ENCODE results near the gene ZNF3. TPM values are rescaled to one million over a fixed set of nuclear protein-coding genes. Genes with fewer than 3 reads are reported as not detected.
A peak's percentile ranks its signal among the peaks of the same experiment; 100 is the strongest.

ZNF3 gene
- total and polyA plus RNA-seq, 9 of the 15 experiments (the other 6 are each of a cell fraction or from before 2014, with no cell fraction given), result 30.0 to 64.9 (median 51.5) TPM

DNA sequence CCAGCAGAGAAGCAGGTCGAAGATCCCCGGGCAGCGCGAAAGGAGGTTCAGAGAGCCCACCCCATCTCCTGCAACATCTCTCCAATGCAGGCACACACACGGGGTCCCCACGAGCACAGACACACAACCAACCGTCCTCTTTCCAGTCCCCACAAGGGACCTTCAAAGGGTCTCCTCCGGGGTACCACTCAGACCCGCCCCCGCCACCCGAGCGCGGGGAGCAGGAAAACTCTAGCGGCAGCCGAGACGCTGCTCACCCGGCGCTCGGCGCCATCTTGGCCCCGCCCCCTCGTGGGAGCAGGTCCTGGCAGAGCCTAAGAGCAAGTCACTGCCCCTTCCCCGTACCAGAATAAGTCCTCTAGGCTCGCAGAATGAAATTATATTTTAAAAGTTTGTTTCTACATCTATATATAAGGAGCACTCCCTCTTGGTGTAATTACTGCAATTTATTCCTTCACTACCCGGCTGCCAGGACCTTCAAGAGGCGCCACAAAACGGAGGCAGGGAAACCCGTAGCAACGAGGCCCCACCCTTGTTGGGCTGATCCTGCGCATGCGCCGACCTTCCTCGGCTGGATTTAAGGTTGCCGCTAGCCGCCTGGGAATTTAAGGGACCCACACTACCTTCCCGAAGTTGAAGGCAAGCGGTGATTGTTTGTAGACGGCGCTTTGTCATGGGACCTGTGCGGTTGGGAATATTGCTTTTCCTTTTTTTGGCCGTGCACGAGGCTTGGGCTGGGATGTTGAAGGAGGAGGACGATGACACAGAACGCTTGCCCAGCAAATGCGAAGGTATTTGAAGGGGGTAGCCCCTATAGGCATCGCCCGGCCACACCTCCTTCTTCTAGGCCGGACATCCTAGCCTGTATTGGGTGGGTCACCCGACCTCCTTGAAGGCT lies 37.8 kb upstream of the ZNF3 start, which contains the start of the genes CNPY4 and TAF6 (continued):
- TF ChIP-seq HIVEP1 (CRISPR knock-in tag; IDR thresholded peaks at IDR 0.05) (peak; percentile 86; the same call in 1 of the 2 replicates), CHCHD3 (CRISPR knock-in tag; IDR thresholded peaks at IDR 0.05) (0 out of 2 replicates have a peak, but pooled peaks have one; percentile 56), CHD4 (IDR thresholded peaks at IDR 0.05; ENCODE audit: insufficient read depth, insufficient replicate concordance, low read depth, low read length, poor library complexity, severe bottlenecking) (no peak), ETV6 (IDR thresholded peaks at IDR 0.05; ENCODE audit: borderline replicate concordance in 1 of 2, low read depth in 2 of 2, low read length in 1 of 2) (0 out of 4 replicates have a peak, but pooled peaks of 1 of the 2 experiments have one; percentile 2), ETV6 (CRISPR knock-in tag; IDR thresholded peaks at IDR 0.05; ENCODE audit: borderline replicate concordance) (no peak), BACH1 (tag; IDR thresholded peaks at IDR 0.05) (no peak), ZNF583 (CRISPR knock-in tag; IDR thresholded peaks at IDR 0.05) (peak; percentile 85), ERF (CRISPR knock-in tag; IDR thresholded peaks at IDR 0.05) (peak; percentile 89), ZSCAN32 (CRISPR knock-in tag; IDR thresholded peaks at IDR 0.05) (0 out of 2 replicates have a peak, but pooled peaks have one; percentile 63), MEIS2 (IDR thresholded peaks at IDR 0.05; ENCODE audit: partially characterized antibody) (peak; percentile 91), PHB2 (IDR thresholded peaks at IDR 0.05; ENCODE audit: low read depth) (no peak), FOXM1 (IDR thresholded peaks at IDR 0.05; ENCODE audit: low read depth) (peak; percentile 77), FOXM1 (CRISPR knock-in tag; IDR thresholded peaks at IDR 0.05; ENCODE audit: low read depth) (no peak; the same call in 1 of the 2 replicates), ZC3H4 (CRISPR knock-in tag; IDR thresholded peaks at IDR 0.05; ENCODE audit: borderline replicate concordance) (no peak)
- TF ChIP-seq, protein P1, sequence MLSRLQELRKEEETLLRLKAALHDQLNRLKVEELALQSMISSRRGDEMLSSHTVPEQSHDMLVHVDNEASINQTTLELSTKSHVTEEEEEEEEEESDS (CRISPR knock-in tag; IDR thresholded peaks at IDR 0.05), result no peak
- TF ChIP-seq, protein P2, sequence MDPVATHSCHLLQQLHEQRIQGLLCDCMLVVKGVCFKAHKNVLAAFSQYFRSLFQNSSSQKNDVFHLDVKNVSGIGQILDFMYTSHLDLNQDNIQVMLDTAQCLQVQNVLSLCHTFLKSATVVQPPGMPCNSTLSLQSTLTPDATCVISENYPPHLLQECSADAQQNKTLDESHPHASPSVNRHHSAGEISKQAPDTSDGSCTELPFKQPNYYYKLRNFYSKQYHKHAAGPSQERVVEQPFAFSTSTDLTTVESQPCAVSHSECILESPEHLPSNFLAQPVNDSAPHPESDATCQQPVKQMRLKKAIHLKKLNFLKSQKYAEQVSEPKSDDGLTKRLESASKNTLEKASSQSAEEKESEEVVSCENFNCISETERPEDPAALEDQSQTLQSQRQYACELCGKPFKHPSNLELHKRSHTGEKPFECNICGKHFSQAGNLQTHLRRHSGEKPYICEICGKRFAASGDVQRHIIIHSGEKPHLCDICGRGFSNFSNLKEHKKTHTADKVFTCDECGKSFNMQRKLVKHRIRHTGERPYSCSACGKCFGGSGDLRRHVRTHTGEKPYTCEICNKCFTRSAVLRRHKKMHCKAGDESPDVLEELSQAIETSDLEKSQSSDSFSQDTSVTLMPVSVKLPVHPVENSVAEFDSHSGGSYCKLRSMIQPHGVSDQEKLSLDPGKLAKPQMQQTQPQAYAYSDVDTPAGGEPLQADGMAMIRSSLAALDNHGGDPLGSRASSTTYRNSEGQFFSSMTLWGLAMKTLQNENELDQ (CRISPR knock-in tag; IDR thresholded peaks at IDR 0.05; ENCODE audit: borderline replicate concordance), result no peak
- TF ChIP-seq, protein P3, sequence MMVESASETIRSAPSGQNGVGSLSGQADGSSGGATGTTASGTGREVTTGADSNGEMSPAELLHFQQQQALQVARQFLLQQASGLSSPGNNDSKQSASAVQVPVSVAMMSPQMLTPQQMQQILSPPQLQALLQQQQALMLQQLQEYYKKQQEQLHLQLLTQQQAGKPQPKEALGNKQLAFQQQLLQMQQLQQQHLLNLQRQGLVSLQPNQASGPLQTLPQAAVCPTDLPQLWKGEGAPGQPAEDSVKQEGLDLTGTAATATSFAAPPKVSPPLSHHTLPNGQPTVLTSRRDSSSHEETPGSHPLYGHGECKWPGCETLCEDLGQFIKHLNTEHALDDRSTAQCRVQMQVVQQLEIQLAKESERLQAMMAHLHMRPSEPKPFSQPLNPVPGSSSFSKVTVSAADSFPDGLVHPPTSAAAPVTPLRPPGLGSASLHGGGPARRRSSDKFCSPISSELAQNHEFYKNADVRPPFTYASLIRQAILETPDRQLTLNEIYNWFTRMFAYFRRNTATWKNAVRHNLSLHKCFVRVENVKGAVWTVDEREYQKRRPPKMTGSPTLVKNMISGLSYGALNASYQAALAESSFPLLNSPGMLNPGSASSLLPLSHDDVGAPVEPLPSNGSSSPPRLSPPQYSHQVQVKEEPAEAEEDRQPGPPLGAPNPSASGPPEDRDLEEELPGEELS (CRISPR knock-in tag; IDR thresholded peaks at IDR 0.05; ENCODE audit: borderline replicate concordance), result no peak
- TF ChIP-seq, protein P4, sequence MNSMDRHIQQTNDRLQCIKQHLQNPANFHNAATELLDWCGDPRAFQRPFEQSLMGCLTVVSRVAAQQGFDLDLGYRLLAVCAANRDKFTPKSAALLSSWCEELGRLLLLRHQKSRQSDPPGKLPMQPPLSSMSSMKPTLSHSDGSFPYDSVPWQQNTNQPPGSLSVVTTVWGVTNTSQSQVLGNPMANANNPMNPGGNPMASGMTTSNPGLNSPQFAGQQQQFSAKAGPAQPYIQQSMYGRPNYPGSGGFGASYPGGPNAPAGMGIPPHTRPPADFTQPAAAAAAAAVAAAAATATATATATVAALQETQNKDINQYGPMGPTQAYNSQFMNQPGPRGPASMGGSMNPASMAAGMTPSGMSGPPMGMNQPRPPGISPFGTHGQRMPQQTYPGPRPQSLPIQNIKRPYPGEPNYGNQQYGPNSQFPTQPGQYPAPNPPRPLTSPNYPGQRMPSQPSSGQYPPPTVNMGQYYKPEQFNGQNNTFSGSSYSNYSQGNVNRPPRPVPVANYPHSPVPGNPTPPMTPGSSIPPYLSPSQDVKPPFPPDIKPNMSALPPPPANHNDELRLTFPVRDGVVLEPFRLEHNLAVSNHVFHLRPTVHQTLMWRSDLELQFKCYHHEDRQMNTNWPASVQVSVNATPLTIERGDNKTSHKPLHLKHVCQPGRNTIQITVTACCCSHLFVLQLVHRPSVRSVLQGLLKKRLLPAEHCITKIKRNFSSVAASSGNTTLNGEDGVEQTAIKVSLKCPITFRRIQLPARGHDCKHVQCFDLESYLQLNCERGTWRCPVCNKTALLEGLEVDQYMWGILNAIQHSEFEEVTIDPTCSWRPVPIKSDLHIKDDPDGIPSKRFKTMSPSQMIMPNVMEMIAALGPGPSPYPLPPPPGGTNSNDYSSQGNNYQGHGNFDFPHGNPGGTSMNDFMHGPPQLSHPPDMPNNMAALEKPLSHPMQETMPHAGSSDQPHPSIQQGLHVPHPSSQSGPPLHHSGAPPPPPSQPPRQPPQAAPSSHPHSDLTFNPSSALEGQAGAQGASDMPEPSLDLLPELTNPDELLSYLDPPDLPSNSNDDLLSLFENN (IDR thresholded peaks at IDR 0.05; ENCODE audit: low read depth in 2 of 2, low read length in 2 of 2), result 0 out of 4 replicates have a peak, but pooled peaks of 1 of the 2 experiments have one; percentile 44
